Measurements from ENCODE around the gene SAPCD2.

GRCh38 chr9:137074657-137075274 is 4.4 kb upstream of the SAPCD2 start:
- TF ChIP-seq CTCF (IDR thresholded peaks at IDR 0.05) (no peak), POLR2AphosphoS5 (IDR thresholded peaks at IDR 0.05) (no peak), EP300 (IDR thresholded peaks at IDR 0.05) (no peak)

Measured in suprapubic skin (tissue), 4 donors.